H1 (cell line): Measurements from ENCODE around the gene MACROD2. TPM values are rescaled to one million over a fixed set of nuclear protein-coding genes. Genes with fewer than 3 reads are reported as not detected.

ENCODE experiments used
- CHD7 ChIP-seq: fragments of 300-600 bp; sonication (generic); IDR thresholded peaks from 2 replicates; pipeline ENCODE4 v1.7.1; 2012; ENCODE audit warnings: low read length, moderate library complexity, mild to moderate bottlenecking, inconsistent platforms; ENCODE audit not compliant: insufficient replicate concordance
- polyA plus RNA-seq, 7 experiments: library from polyadenylated mRNA; depleted of rRNA in 3 of 7; stranded (reverse) in 5 of 7; unstranded in 2 of 7; fragments of >200 nt in 5 of 7; fragments of 200-250 nt in 2 of 7; gene quantifications; 1 replicate in 5 of 7; 2 replicates in 1 of 7; 4 replicates in 1 of 7; pipeline versions ENCODE4 v1.2.1 to v1.2.3, GENCODE V29; 2011 to 2013; ENCODE audit warnings: missing spikeins in 2 of 7, mixed read lengths in 2 of 7
- total RNA-seq: library from RNA; stranded (reverse); fragmentation: NEBNext Ultra II Directional; extraction: Animal tissue kit (Norgen Biotek cat#: 25700); gene quantifications from 2 replicates; pipeline ENCODE4 v1.2.1, GENCODE V29; 2021

The MACROD2 gene
- total and polyA plus RNA-seq, 2 of the 8 experiments (the other 6 are each of a cell fraction or from before 2014, with no cell fraction given): 0.70 to 3.9 TPM

GRCh38 chr20:15763366-15763765 is 1768.0 kb downstream of the MACROD2 start (continued):
- TF ChIP-seq CHD7: no peak
